Breast epithelium (tissue), 4 donors: ENCODE results near the gene CCDC34. TPM values are rescaled to one million over a fixed set of nuclear protein-coding genes. Genes with fewer than 3 reads are reported as not detected.

Source experiments
- DNase-seq, 2 donors: peaks; one replicate each; pipeline ENCODE4 v3.0.0-alpha.2; 2019; ENCODE audit warnings: low spot score in 2 of 2
- H3K27ac ChIP-seq, 2 donors: fragments of 200-600 bp; sonication (generic) in 1 of 2; one replicate each; pipeline ENCODE4 v1.5.1; 2016 to 2019; ENCODE audit warnings: mild to moderate bottlenecking in 1 of 2
- H3K27me3 ChIP-seq, 2 donors: fragments of 200-600 bp; sonication (generic) in 1 of 2; one replicate each; pipeline versions ENCODE4 v1.5.1 to v1.6.0; 2017 to 2019; ENCODE audit warnings: control low read depth in 1 of 2, mild to moderate bottlenecking in 1 of 2
- H3K36me3 ChIP-seq: fragments of 200-600 bp; one replicate; pipeline ENCODE4 v1.5.1; 2019
- H3K4me1 ChIP-seq, 2 donors: fragments of 200-600 bp; sonication (generic); one replicate each; pipeline ENCODE4 v1.5.1; 2016 to 2019; ENCODE audit warnings: control low read depth in 1 of 2
- H3K4me3 ChIP-seq, 3 donors: fragments of 200-600 bp; sonication (generic); 1 replicate in 2 of 3; 2 replicates in 1 of 3; pipeline ENCODE4 v1.5.1; 2016 to 2019; ENCODE audit warnings: mild to moderate bottlenecking in 3 of 3, moderate library complexity in 2 of 3
- H3K9me3 ChIP-seq, 2 donors: fragments of 200-600 bp; sonication (generic) in 1 of 2; one replicate each; pipeline ENCODE4 v1.5.1; 2016 to 2019; ENCODE audit warnings: control low read depth in 1 of 2
- CTCF ChIP-seq, 3 donors: fragments of 450-650 bp; IDR thresholded peaks; one replicate each; pipeline ENCODE4 v1.5.1; 2016 to 2017; ENCODE audit warnings: antibody characterized with exemption in 3 of 3, mild to moderate bottlenecking in 3 of 3, moderate library complexity in 3 of 3
- POLR2A ChIP-seq: fragments of 450-650 bp; IDR thresholded peaks from one replicate; pipeline ENCODE4 v1.6.1; 2016; ENCODE audit warnings: antibody characterized with exemption, mild to moderate bottlenecking, moderate library complexity
- POLR2AphosphoS5 ChIP-seq, 3 donors: sonication (generic); formaldehyde crosslinking; IDR thresholded peaks; one replicate each; pipeline ENCODE4 v1.6.1; 2017; ENCODE audit warnings: antibody characterized with exemption in 3 of 3
- intact Hi-C: fragments of 100-400 bp; cut with DNase I; formaldehyde crosslinking; loops from one replicate; pipeline ENCODE4 v1.15.1; 2023; ENCODE audit warnings: low total_unique reads
- total RNA-seq, 3 donors: library from RNA; depleted of rRNA; stranded (reverse); fragments of >200 nt; gene quantifications; one replicate each; pipeline ENCODE4 v1.1.0, GENCODE V29; 2016

The CCDC34 gene
- total RNA-seq, 3 donors from 2014 or later, result 2.2 to 9.7 (median 4.9) TPM

GRCh38 chr11:27392278-27393114 lies 29.5 kb upstream of the CCDC34 start:
- H3K27ac ChIP-seq, result no peak overlapping the region
- no peaks in the 10 kb centered on the region for H3K27me3 ChIP-seq
- no peak overlapping the region for H3K4me3 ChIP-seq
- TF ChIP-seq POLR2AphosphoS5 (IDR thresholded peaks at IDR 0.05) (no peak), CTCF (IDR thresholded peaks at IDR 0.05) (no peak), POLR2A (no peak)
- no peaks in the 10 kb centered on the region for H3K9me3 ChIP-seq
- DNase-seq, result no peak
- intact Hi-C loops, result no loop called here
- no peaks in the 10 kb centered on the region for H3K4me1 ChIP-seq
- H3K36me3 ChIP-seq, result no peaks in the 10 kb centered on the region

- H3K27me3 ChIP-seq, result no peaks in the 10 kb centered on the region
- TF ChIP-seq CTCF (IDR thresholded peaks at IDR 0.05) (no peak), POLR2AphosphoS5 (IDR thresholded peaks at IDR 0.05) (no peak), POLR2A (no peak)
- H3K27ac ChIP-seq, result no peak overlapping the region
- H3K36me3 ChIP-seq, result no peaks in the 10 kb centered on the region
- intact Hi-C loops, result no loop called here
- no peaks in the 10 kb centered on the region for H3K4me1 ChIP-seq
- no peaks in the 10 kb centered on the region for H3K9me3 ChIP-seq
- H3K4me3 ChIP-seq, result no peak overlapping the region
- no peak for DNase-seq
Observed at GRCh38 chr11:27391331-27392015, 28.5 kb upstream of the CCDC34 start.

GRCh38 chr11:27390318-27391295 lies 27.6 kb upstream of the CCDC34 start:
- intact Hi-C loops, result no loop called here
- Histone ChIP-seq H3K4me1 (no peaks in the 10 kb centered on the region), H3K27ac (no peak overlapping the region)

GRCh38 chr11:27388869-27389268 lies 25.9 kb upstream of the CCDC34 start:
- no peaks in the 10 kb centered on the region for H3K9me3 ChIP-seq
- H3K27me3 ChIP-seq, result no peaks in the 10 kb centered on the region
- H3K27ac ChIP-seq, result no peak overlapping the region
- no peak overlapping the region for H3K4me3 ChIP-seq
- DNase-seq, result no peak
- no peaks in the 10 kb centered on the region for H3K36me3 ChIP-seq
- no peaks in the 10 kb centered on the region for H3K4me1 ChIP-seq
- intact Hi-C loops, result no loop called here
- TF ChIP-seq POLR2A (no peak), POLR2AphosphoS5 (IDR thresholded peaks at IDR 0.05) (no peak), CTCF (IDR thresholded peaks at IDR 0.05) (no peak)

More at GRCh38 chr11:27390318-27391295, 27.6 kb upstream of the CCDC34 start:
- no peak overlapping the region for H3K4me3 ChIP-seq
- TF ChIP-seq CTCF (IDR thresholded peaks at IDR 0.05) (no peak), POLR2AphosphoS5 (IDR thresholded peaks at IDR 0.05) (no peak), POLR2A (no peak)
- H3K36me3 ChIP-seq, result no peaks in the 10 kb centered on the region
- no peaks in the 10 kb centered on the region for H3K9me3 ChIP-seq
- no peak for DNase-seq
- no peaks in the 10 kb centered on the region for H3K27me3 ChIP-seq
